GM19463 (cell line): ENCODE results near the gene ALKBH3.

Source experiments
- ATAC-seq: cut with Tn5 transposase; IDR thresholded peaks from one replicate; pipeline ENCODE4 v1.9.1; 2021; ENCODE audit warnings: mild to moderate bottlenecking, moderate library complexity; ENCODE audit not compliant: unreplicated experiment

Gene ALKBH3

DNA sequence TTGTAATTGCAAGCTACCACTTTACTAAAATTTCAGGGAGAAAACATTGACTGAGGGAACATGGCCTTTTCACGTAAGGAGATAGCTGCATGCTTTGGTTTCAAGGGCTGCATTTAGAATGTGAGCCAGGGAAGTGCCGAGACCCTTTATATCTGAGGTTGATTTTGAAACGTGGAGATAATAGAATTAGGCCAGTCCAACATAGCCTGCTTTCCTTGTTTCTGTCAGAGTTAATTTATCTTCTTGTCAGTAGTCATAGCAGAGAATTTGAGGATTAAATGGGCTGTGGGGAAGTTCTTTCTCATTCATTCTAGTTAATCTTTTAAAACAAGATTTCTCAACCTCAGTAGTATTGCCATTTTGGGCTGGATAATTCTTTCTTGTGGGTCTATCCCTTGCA lies 12.2 kb downstream of the ALKBH3 start:
- ATAC-seq = no peak

GRCh38 chr11:43894546-43894945 lies 13.9 kb downstream of the ALKBH3 start:
- no peak for ATAC-seq

DNA sequence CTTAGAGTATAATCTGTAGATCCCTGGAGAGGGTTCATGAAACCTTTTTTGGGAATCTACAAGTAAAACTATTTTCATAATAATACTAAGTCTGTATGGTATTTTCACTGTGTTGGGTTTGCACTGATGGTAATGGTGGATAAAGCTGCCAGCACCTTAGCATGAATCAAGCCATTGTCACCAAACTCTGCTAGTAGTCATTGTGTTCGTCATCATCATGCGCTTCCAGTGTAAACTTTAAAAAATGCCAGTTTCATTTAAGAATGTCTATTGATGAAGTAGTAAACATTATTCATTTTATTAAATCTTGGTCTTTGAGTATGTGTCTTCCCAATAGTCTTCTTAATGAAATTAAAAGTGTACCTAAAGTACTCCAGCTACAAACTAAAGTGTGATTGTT lies 15.0 kb downstream of the ALKBH3 start:
- no peak for ATAC-seq

DNA sequence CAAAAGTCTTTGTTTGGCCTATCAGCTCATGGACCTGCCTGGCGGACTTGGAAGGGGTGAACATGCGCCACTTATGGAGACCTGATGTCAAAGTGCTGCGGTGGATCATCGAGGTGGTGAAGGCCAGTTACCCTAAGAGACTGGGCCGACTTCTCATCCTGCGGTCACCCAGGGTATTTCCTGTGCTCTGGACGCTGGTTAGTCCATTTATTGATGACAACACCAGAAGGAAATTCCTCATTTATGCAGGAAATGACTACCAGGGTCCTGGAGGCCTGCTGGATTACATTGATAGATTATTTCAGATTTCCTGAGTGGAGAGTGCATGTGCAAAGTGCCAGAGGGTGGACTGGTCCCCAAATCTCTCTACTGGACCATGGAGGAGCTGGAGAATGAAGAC lies 17.9 kb downstream of the ALKBH3 start:
- ATAC-seq = no peak

DNA sequence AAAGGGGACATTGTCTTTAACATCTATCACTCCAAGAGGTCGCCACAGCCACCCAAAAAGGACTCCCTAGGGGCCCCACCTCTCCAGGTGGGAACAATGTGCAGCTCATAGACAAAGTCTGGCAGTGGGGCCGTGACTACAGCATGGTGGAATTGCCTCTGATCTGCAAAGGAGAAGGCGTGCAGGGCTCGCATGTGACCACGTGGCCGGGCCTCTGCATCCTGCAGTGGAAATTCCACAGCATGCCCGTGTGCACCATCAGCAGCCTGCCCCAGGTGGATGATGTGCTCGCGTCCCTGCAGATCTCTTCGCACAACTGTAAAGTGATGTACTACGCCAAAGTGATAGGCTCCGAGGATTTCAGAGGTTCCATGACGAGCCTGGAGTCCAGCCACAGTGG lies 18.5 kb downstream of the ALKBH3 start:
- no peak for ATAC-seq

DNA sequence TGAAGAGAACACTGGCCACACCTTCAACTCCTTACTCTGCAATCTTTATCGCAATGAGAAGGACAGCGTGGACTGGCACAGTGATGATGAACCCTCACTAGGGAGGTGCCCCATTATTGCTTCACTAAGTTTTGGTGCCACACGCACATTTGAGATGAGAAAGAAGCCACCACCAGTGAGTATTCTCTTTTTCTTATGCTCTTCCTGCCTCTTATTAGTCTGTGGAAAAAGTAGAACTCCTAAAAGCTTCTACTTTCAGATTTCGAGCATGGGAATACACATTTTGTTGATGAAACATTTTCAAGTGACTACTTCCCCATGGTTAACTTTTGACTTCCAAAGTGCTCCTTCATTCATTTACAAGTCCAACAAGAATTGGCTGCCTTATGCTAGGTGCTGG lies 20.9 kb downstream of the ALKBH3 start:
- no peak for ATAC-seq

GRCh38 chr11:43903078-43903477 lies 22.4 kb downstream of the ALKBH3 start:
- ATAC-seq = no peak

GRCh38 chr11:43903969-43904368 lies 23.3 kb downstream of the ALKBH3 start:
- ATAC-seq = no peak

DNA sequence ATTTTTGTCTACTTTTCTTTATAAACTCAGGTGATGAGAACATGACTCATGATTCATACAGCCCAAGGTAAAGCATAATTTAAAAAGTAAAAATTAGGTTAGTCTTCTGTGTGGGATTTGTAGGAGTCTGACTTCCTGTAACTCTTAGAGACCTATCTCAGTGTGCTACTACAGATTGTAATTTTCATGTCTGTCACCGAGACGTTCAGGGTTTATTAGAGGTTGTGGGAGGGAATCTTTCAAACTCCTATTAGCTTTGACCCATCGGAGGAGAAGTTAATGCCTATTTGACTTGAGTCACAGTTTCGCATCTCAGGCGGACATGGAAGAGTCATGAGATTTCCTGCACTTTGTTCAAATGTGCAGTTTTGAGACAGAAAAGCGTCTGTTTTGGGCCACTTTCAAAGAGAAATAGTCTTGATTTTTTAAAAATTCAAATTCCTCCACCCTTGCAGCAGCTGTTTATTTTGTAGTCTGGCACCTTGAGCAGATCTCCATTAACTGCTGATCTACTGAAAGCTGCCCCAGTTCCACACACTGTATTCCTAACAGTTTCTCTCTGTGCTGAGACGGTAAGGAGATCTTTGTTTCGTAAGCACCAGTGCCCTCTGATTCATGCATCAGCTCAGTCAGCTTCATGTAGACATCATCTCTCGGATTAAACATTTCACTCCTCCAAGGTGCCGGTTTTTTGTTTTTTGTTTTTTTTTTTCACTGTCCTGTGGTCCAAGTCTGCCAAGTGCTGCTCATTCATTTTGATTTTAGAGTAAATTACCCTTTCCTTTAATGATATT lies 24.3 kb downstream of the ALKBH3 start:
- no peak for ATAC-seq

- ATAC-seq = no peak
Measured at GRCh38 chr11:43905813-43906241, 25.2 kb downstream of the ALKBH3 start.

DNA sequence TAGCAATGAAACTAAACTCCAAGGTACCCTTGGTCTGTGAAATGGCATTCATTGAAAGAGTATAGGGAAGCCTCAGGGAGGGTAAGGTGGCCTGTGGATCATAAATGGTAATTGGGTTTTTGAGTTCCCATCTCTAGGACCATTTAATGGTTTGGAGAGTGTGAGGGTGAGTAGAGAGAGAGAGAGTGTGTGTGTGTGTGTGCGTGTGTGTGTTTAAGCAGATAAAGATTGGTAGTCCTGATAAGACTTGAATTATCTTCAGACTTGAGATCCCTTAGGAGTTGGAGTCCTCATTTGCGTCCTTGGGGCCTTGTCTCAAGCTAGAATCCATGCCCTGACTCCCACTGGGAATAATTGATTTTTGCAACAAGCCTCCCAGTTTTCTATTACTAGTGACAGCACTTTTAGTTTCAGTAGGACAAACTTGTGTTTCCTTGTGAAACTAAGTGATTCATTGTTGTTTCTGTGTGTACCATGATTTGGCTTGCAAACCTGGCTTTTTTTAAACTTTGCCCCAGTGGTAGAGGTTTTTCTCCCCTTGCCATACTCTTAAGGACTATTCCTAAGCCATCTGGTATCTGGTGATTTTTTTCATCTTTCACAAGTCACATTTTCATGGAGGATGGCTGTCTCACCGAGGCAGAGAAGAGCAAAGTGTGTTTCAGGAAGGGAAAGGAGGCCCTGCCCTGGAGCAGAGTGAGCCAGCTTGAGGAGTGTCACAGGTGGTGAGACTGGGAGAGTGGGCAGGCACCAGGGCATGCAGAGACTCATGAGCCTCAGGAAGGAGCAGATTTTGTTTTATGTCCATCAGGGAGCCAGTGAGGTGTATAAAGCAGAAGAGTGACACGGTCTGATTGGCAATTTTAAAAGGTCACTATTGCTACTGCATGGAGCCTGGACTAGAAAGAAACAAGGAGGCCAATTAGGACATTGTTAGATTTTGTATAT lies 26.7 kb downstream of the ALKBH3 start:
- peak; percentile 68 for ATAC-seq

GRCh38 chr11:43908191-43908590 lies 27.6 kb downstream of the ALKBH3 start:
- no peak for ATAC-seq

GRCh38 chr11:43908683-43909082 lies 28.1 kb downstream of the ALKBH3 start:
- ATAC-seq = no peak

DNA sequence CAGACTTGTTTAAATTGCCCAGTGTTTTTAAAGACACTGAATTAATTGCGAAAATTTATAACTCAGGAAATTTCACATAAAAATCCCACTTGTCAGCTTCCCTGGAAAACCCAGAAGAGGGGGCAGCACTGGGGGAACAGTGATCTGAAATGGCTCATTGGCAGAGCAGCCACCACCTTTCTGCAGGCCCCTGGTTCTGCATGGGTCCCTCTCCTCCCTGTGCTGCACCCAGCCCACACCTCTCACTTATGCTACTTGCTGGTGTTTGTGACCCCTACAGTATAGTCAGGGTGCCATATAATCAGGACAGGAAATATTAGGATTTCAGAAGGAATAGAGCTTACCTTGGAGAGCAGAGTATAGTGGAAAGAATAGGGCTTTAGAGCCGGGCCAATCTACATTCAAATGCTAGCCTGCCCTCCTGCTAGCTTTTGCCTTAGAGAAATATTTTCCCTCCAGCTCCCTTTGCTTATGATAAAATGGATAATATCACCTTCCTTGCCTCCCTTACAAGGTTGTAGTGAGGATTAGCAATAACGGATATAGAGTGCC lies 33.3 kb downstream of the ALKBH3 start:
- ATAC-seq = no peak

GRCh38 chr11:43914466-43914865 lies 33.8 kb downstream of the ALKBH3 start:
- ATAC-seq = no peak

DNA sequence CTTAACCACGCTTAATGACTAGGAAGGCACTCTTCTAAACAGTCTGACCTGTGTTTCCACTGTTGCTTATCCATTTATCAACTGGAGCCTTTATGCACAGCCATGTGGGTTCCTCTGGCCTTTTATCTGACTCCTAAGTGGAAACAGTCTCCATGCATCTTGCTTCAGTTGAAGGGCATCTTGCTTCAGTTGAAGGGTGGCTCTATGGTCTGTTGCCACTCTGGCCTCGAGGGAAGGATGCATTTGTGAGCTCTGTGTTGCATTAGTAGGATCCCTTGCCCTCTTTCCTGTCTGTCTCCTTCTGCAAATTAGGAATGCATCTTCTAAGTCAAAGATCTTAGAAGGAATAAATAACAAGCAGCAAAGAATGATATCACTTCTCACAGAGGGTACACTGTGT lies 36.0 kb downstream of the ALKBH3 start:
- no peak for ATAC-seq

DNA sequence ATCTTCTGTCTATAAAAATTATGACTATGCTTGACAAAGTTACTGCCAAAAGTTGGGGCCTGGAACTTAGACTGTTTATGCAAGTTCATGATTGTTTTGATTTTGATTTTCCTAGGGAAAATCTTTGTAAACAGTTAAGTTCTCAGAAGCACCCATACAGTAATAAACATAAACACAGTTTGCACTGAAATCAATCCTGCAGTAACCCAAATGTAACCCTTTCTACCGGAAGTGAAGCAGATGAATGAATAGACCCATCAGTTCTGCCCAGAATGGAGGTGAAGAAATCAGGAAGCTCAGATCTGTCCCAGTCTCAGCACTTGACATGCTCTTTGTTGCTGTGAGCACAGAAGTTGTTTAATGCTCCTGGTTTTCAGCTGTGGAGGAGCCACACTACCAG lies 37.2 kb downstream of the ALKBH3 start:
- ATAC-seq = no peak

DNA sequence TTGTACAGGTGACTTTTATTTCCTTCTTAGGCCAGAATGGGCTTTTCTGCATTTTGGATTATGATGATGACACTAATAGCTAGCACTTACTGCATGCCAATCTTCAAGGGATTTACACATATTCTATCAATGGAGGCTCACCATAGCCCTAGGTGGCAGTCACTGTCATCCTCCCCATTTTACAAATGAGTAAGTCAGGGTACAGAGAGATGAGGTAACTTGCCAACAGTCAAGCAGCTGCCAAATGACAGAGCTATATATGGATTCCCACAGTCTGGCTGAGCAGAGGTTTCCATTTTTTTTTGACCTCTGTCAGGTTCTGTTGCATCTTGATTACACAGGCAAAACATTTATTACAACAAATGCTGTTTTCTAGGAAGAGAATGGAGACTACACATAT lies 38.0 kb downstream of the ALKBH3 start:
- no peak for ATAC-seq

GRCh38 chr11:43919852-43920597 lies 39.4 kb downstream of the ALKBH3 start:
- ATAC-seq = no peak

DNA sequence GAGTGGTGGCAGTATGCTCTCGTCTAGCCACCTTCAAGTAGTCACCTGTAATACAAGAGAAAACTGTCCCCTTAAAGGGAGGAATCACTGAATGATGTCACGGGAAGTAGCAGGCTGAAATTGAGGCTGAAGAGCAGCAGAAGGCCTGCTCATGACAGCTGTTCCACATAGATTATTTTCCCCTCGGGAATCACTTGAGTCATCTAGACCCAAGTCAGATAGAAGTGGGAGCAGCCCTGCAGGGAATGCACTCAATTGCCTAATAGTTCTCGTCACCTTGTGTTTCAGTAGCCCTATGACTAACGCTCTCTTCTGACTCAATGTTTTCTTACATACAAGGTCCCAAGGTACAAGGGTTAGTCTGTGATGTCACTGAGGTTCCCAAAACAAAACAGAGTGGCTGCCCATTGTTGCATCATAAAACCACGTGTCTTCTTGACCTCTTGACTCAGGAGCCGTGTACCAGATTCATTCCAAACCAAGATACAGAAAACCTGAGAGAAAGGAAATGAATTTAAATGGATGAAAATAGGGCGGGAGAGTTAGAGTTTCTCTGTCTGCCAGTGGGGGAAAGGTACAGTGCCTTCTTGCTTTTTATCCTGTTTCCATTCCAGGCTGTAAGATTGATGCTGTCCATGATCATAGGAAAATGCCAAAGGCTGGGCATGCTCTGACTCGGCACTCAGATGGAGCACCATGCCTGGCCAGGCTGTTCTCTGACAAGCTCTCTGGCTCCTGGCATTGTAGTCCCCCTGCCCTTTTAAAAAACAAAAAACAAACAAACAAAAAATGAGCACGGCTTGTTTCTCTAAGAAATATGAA lies 40.2 kb downstream of the ALKBH3 start:
- peak; percentile 83 for ATAC-seq
